Measurements from ENCODE around the gene CDKN2B.

GRCh38 chr9:22045423-22045822 is 36.3 kb upstream of the CDKN2B start:
- TF ChIP-seq SETDB1 (CRISPR knock-in tag; IDR thresholded peaks at IDR 0.05; ENCODE audit: borderline replicate concordance) (no peak), ZNF253 (CRISPR knock-in tag; IDR thresholded peaks at IDR 0.05; ENCODE audit: borderline replicate concordance) (no peak), CREM (IDR thresholded peaks at IDR 0.05) (no peak), CREM (CRISPR knock-in tag; IDR thresholded peaks at IDR 0.05) (no peak), POLR2AphosphoS5 (IDR thresholded peaks at IDR 0.05; ENCODE audit: low read depth, low read length) (no peak), NR2F6 (IDR thresholded peaks at IDR 0.05) (no peak), NR2F6 (CRISPR knock-in tag; IDR thresholded peaks at IDR 0.05) (no peak), ZNF816 (CRISPR knock-in tag; IDR thresholded peaks at IDR 0.05; ENCODE audit: borderline replicate concordance) (no peak), ZNF788 (CRISPR knock-in tag; IDR thresholded peaks at IDR 0.05; ENCODE audit: borderline replicate concordance) (no peak), JUND (CRISPR knock-in tag; IDR thresholded peaks at IDR 0.05) (no peak), NFRKB (IDR thresholded peaks at IDR 0.05) (no peak), ZNF20 (CRISPR knock-in tag; IDR thresholded peaks at IDR 0.05) (no peak), RAD21 (CRISPR knock-in tag; IDR thresholded peaks at IDR 0.05) (no peak)
